Panc1 (cell line): ENCODE measurements around the gene FAM120B. TPM values are rescaled to one million over a fixed set of nuclear protein-coding genes. Genes with fewer than 3 reads are reported as not detected.

Source experiments
- ATAC-seq: fragments of 200-7000 bp; cut with Tn5 transposase; 2 replicates; pipeline ENCODE4 v1.9.1; 2020; ENCODE audit warnings: mild to moderate bottlenecking, moderate library complexity
- BruUV-seq: library from RNA; stranded (reverse); fragments of 400-500 nt; replicated peaks from 2 replicates; lab custom pipeline; 2021; lab: Mats Ljungman, UMichigan
- CTCF ChIA-PET: fragments of 300-600 bp; sonication (Branson Sonifier 250); formaldehyde crosslinking; loops from one replicate; lab custom pipeline; 2022; ENCODE audit warnings: antibody characterized with exemption; lab: Charles Lee
- POLR2A ChIA-PET: fragments of 300-600 bp; sonication (Branson Sonifier 250); formaldehyde crosslinking; loops from one replicate; lab custom pipeline; 2022; ENCODE audit warnings: antibody characterized with exemption; lab: Charles Lee
- DNase-seq: peaks from one replicate; pipeline ENCODE4 v3.0.0-alpha.2; 2010; ENCODE audit warnings: low read depth, low spot score
- H3K27ac ChIP-seq: 2 replicates; pipeline ENCODE4 v1.5.1; 2011; ENCODE audit warnings: mild to moderate bottlenecking, low read length, inconsistent platforms
- H3K27me3 ChIP-seq: fragments of 200-500 bp; sonication (Bioruptor generic); 2 replicates; pipeline ENCODE4 v1.6.0; 2014; ENCODE audit warnings: low read length, inconsistent platforms; ENCODE audit not compliant: control insufficient read depth, insufficient read depth
- H3K36me3 ChIP-seq: fragments of 200-500 bp; sonication (Bioruptor generic); 2 replicates; pipeline ENCODE4 v1.5.1; 2014; ENCODE audit warnings: inconsistent platforms, mild to moderate bottlenecking, low read length, moderate library complexity; ENCODE audit not compliant: control insufficient read depth, insufficient read depth
- H3K4me1 ChIP-seq: 2 replicates; pipeline ENCODE4 v1.5.1; 2011; ENCODE audit warnings: inconsistent platforms, mild to moderate bottlenecking, low read length, moderate library complexity; ENCODE audit not compliant: control insufficient read depth, insufficient read depth
- H3K4me3 ChIP-seq, 2 experiments: 2 replicates each; pipeline ENCODE4 v1.5.1; 2011 to 2012; ENCODE audit warnings: low read depth in 2 of 2, low read length in 2 of 2, mild to moderate bottlenecking in 2 of 2, inconsistent platforms in 1 of 2, moderate library complexity in 1 of 2
- H3K9me3 ChIP-seq: fragments of 200-500 bp; sonication (Bioruptor generic); 2 replicates; pipeline ENCODE4 v1.5.1; 2014; ENCODE audit warnings: low read depth, mild to moderate bottlenecking, inconsistent platforms, low read length, moderate library complexity; ENCODE audit not compliant: control insufficient read depth, insufficient read depth
- POLR2AphosphoS5 ChIP-seq: IDR thresholded peaks from 2 replicates; pipeline ENCODE4 v1.6.1; 2012; ENCODE audit warnings: mild to moderate bottlenecking, low read depth, low read length, moderate library complexity
- SIN3A ChIP-seq: IDR thresholded peaks from 2 replicates; pipeline ENCODE4 v1.6.1; 2012; ENCODE audit warnings: low read depth, mild to moderate bottlenecking, low read length, moderate library complexity, borderline replicate concordance; ENCODE audit not compliant: insufficient read depth
- TCF7L2 ChIP-seq: IDR thresholded peaks from 2 replicates; pipeline ENCODE4 v1.6.1; 2011; ENCODE audit warnings: mild to moderate bottlenecking, low read depth, low read length, inconsistent platforms
- in situ Hi-C: cut with HindIII; loops from 2 replicates; pipeline ENCODE4 v1.10.0; 2016; ENCODE audit warnings: low sequenced_read_pairs, low pct_unique_long_range_greater_than_20kb
- intact Hi-C: fragments of 100-400 bp; cut with micrococcal nuclease; formaldehyde crosslinking; loops from one replicate; pipeline ENCODE4 v1.10.0; 2022; ENCODE audit not compliant: unreplicated experiment
- total RNA-seq: library from RNA; stranded (reverse); gene quantifications from one replicate; pipeline ENCODE4 v1.2.1, GENCODE V29; 2021; ENCODE audit not compliant: unreplicated experiment
- TF ChIP-seq, protein P1 (sequence below), 2 experiments: IDR thresholded peaks; 2 replicates each; pipeline ENCODE4 v1.6.1; 2011 to 2012; ENCODE audit warnings: low read depth in 2 of 2, control low read depth in 1 of 2, low read length in 1 of 2, mild to moderate bottlenecking in 1 of 2, moderate library complexity in 1 of 2; ENCODE audit not compliant: insufficient read depth in 1 of 2
- TF ChIP-seq, protein P2 (sequence below): fragments of 450-650 bp; IDR thresholded peaks from 2 replicates; pipeline ENCODE4 v1.5.1; 2017; ENCODE audit warnings: mild to moderate bottlenecking

The FAM120B gene
- total RNA-seq, 1 experiment from 2014 or later, result 38.0 TPM

DNA sequence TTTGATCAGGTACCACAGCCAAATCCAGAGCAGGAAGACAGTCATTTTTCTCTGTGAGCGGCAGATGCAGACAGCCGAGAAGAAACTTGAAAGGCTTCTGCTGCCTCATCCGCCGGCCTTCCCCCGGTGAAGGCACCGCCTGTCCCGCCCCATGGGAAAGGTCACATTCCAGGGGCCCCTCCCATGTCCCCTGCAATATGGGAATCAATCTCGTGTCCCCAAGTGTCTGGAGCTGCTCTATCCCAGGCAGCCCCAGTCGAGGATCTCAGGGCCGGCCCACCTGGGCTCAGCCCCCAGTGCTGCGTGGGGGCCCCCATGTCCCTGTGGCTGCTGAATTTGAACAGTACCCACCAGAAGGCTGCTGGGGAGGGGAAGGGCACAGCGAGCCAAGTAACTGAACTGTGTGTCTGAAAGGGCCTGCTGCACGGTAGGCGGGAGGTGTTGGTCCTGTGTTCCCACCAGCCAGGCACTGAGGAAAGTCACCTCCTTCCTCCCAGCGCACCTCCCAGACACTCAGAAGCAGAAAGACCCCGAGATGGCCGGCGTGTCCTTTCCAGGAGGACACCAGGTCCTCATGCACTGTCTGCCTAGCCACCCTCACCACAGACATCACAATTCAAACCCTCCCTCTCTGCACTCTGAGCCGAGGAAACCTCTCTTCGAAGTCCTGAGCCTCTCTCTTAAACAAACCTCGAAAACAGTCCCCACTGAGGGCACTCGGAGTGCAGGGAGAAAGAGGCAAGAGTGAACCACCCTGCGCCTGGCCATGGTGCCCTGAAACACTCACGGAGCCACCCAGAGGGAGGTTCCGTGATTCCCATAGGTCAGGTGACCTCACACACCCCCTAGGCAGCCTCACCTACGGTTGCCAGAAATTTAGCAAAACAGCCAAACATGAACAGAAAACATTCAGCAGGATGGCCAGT, 147.3 kb downstream of the FAM120B start:
- H3K9me3 ChIP-seq, result no peaks in the 10 kb centered on the region
- ChIA-PET CTCF (no interaction called here), POLR2A (no interaction called here)
- H3K27ac ChIP-seq, result no peak overlapping the region
- DNase-seq, result no peak
- H3K27me3 ChIP-seq, result no peaks in the 10 kb centered on the region
- in situ Hi-C loops, result no loop called here
- ATAC-seq, result no peak
- H3K4me3 ChIP-seq, result no peak overlapping the region
- no peaks in the 10 kb centered on the region for H3K36me3 ChIP-seq
- BruUV-seq, result no TSS peak
- intact Hi-C loops, result no loop called here
- no peaks in the 10 kb centered on the region for H3K4me1 ChIP-seq
- TF ChIP-seq POLR2AphosphoS5 (no peak), SIN3A (no peak), TCF7L2 (no peak)
- TF ChIP-seq, protein P1, sequence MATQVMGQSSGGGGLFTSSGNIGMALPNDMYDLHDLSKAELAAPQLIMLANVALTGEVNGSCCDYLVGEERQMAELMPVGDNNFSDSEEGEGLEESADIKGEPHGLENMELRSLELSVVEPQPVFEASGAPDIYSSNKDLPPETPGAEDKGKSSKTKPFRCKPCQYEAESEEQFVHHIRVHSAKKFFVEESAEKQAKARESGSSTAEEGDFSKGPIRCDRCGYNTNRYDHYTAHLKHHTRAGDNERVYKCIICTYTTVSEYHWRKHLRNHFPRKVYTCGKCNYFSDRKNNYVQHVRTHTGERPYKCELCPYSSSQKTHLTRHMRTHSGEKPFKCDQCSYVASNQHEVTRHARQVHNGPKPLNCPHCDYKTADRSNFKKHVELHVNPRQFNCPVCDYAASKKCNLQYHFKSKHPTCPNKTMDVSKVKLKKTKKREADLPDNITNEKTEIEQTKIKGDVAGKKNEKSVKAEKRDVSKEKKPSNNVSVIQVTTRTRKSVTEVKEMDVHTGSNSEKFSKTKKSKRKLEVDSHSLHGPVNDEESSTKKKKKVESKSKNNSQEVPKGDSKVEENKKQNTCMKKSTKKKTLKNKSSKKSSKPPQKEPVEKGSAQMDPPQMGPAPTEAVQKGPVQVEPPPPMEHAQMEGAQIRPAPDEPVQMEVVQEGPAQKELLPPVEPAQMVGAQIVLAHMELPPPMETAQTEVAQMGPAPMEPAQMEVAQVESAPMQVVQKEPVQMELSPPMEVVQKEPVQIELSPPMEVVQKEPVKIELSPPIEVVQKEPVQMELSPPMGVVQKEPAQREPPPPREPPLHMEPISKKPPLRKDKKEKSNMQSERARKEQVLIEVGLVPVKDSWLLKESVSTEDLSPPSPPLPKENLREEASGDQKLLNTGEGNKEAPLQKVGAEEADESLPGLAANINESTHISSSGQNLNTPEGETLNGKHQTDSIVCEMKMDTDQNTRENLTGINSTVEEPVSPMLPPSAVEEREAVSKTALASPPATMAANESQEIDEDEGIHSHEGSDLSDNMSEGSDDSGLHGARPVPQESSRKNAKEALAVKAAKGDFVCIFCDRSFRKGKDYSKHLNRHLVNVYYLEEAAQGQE (IDR thresholded peaks at IDR 0.05; ENCODE audit: insufficient read depth in 1 of 2, low read depth in 2 of 2, low read length in 1 of 2), result no peak
- TF ChIP-seq, protein P2, sequence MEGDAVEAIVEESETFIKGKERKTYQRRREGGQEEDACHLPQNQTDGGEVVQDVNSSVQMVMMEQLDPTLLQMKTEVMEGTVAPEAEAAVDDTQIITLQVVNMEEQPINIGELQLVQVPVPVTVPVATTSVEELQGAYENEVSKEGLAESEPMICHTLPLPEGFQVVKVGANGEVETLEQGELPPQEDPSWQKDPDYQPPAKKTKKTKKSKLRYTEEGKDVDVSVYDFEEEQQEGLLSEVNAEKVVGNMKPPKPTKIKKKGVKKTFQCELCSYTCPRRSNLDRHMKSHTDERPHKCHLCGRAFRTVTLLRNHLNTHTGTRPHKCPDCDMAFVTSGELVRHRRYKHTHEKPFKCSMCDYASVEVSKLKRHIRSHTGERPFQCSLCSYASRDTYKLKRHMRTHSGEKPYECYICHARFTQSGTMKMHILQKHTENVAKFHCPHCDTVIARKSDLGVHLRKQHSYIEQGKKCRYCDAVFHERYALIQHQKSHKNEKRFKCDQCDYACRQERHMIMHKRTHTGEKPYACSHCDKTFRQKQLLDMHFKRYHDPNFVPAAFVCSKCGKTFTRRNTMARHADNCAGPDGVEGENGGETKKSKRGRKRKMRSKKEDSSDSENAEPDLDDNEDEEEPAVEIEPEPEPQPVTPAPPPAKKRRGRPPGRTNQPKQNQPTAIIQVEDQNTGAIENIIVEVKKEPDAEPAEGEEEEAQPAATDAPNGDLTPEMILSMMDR, result no peak

DNA sequence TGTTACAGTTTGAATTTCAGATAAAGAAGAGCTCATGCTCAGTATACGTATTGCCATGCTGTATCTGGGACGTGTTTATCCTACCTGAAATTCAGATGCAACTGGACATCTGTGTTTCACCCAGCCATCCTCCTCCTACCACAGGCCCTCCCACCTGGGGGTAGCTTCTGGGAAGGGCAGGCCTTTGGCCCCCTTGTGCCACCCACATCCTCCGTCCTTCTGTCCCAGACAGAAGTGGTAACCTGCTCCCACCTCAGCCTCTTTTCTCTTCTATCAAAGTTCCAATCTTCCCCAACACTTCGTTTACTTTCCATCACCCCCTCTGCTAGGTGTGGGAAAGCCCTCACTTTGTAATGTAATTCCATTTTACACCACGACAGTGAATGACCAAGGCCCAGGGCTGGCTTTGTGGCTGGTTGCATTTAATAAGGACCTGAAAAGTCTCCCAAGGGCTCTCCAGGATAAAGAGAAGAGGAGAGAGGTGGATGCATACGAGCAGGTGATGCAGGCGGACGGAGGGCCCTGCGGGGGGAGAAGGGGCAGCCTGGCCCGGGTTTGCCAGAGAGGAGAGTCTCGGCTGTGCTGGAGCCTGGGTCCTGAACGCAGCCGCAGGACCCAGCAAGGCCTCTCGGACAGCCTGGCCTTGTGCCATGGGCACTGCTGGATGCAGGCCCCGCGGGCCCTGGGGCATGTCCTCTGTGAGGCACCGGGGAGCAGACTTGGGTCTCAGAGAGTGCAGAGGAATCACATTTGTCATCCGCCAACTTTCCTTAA, 148.1 kb downstream of the FAM120B start:
- ATAC-seq, result no peak
- POLR2A ChIA-PET, result no interaction called here
- Histone ChIP-seq H3K36me3 (no peaks in the 10 kb centered on the region), H3K27ac (no peak overlapping the region), H3K9me3 (no peaks in the 10 kb centered on the region), H3K27me3 (peaks cover 2% of the 10 kb centered on the region), H3K4me3 (no peak overlapping the region), H3K4me1 (peaks cover 2% of the 10 kb centered on the region; the same call in 1 of the 2 replicates)
- intact Hi-C loops (no loop called here), in situ Hi-C loops (no loop called here)
- BruUV-seq, result no TSS peak
- CTCF ChIA-PET, result no interaction called here
- no peak for TF ChIP-seq TCF7L2
- TF ChIP-seq, protein P1 (IDR thresholded peaks at IDR 0.05; ENCODE audit: insufficient read depth in 1 of 2, low read depth in 2 of 2, low read length in 1 of 2), result no peak
- TF ChIP-seq, protein P2, result no peak
- TF ChIP-seq POLR2AphosphoS5, result no peak
- no peak for TF ChIP-seq SIN3A
- DNase-seq, result no peak
